H9 (cell line): Measurements from ENCODE around the gene TERT. TPM values are rescaled to one million over a fixed set of nuclear protein-coding genes. Genes with fewer than 3 reads are reported as not detected.

Source experiments
- DNase-seq: peaks from one replicate; pipeline ENCODE4 v3.0.0-alpha.2; 2017
- H2AFZ ChIP-seq: one replicate; pipeline ENCODE4 v1.6.1; 2013; ENCODE audit warnings: mild to moderate bottlenecking, low read length, control low read depth, moderate library complexity
- H2AK5ac ChIP-seq: 2 replicates; pipeline ENCODE4 v1.6.1; 2013; ENCODE audit warnings: low read length, control low read depth, mixed read lengths; ENCODE audit not compliant: insufficient read length
- H2BK120ac ChIP-seq: one replicate; pipeline ENCODE4 v1.6.1; 2013; ENCODE audit warnings: low read depth, mild to moderate bottlenecking, low read length, control low read depth, inconsistent platforms; ENCODE audit not compliant: poor library complexity, severe bottlenecking
- H2BK12ac ChIP-seq: 2 replicates; pipeline ENCODE4 v1.6.1; 2013; ENCODE audit warnings: low read length, control low read depth, mixed read lengths, low read depth; ENCODE audit not compliant: insufficient read length
- H2BK15ac ChIP-seq: 2 replicates; pipeline ENCODE4 v1.6.1; 2013; ENCODE audit warnings: low read depth, low read length, control low read depth
- H2BK20ac ChIP-seq: one replicate; pipeline ENCODE4 v1.6.1; 2013; ENCODE audit warnings: low read depth, mild to moderate bottlenecking, low read length, control low read depth, inconsistent platforms; ENCODE audit not compliant: poor library complexity, severe bottlenecking
- H2BK5ac ChIP-seq: 2 replicates; pipeline ENCODE4 v1.6.1; 2013; ENCODE audit warnings: low read length, control low read depth, mixed read lengths; ENCODE audit not compliant: insufficient read length
- H3K14ac ChIP-seq: 2 replicates; pipeline ENCODE4 v1.6.1; 2013; ENCODE audit warnings: low read length, control low read depth; ENCODE audit not compliant: insufficient read depth
- H3K18ac ChIP-seq: 2 replicates; pipeline ENCODE4 v1.6.1; 2013; ENCODE audit warnings: low read depth, mild to moderate bottlenecking, mixed read lengths, low read length, control low read depth; ENCODE audit not compliant: insufficient read length
- H3K23ac ChIP-seq: 2 replicates; pipeline ENCODE4 v1.6.1; 2013; ENCODE audit warnings: low read length, control low read depth, mixed read lengths, low read depth; ENCODE audit not compliant: insufficient read length
- H3K23me2 ChIP-seq: 2 replicates; pipeline ENCODE4 v1.6.1; 2013; ENCODE audit warnings: low read depth, mild to moderate bottlenecking, mixed read lengths, low read length, control low read depth; ENCODE audit not compliant: insufficient read length, poor library complexity, severe bottlenecking
- H3K27ac ChIP-seq: 2 replicates; pipeline ENCODE4 v1.5.1; 2013; ENCODE audit warnings: low read length, control low read depth, mixed read lengths, low read depth; ENCODE audit not compliant: insufficient read length
- H3K27me3 ChIP-seq: 2 replicates; pipeline ENCODE4 v1.6.1; 2013; ENCODE audit warnings: low read length, control low read depth, inconsistent platforms; ENCODE audit not compliant: insufficient read depth
- H3K4ac ChIP-seq: 2 replicates; pipeline ENCODE4 v1.6.1; 2013; ENCODE audit warnings: low read depth, mild to moderate bottlenecking, control low read depth, inconsistent platforms, low read length, moderate library complexity
- H3K4me1 ChIP-seq: 2 replicates; pipeline ENCODE4 v1.6.1; 2013; ENCODE audit warnings: low read length, control low read depth, inconsistent platforms; ENCODE audit not compliant: insufficient read depth
- H3K4me2 ChIP-seq: 2 replicates; pipeline ENCODE4 v1.6.1; 2013; ENCODE audit warnings: low read length, control low read depth, mixed read lengths; ENCODE audit not compliant: insufficient read length, insufficient read depth
- H3K56ac ChIP-seq: 2 replicates; pipeline ENCODE4 v1.6.1; 2013; ENCODE audit warnings: low read depth, mild to moderate bottlenecking, mixed read lengths, low read length, control low read depth; ENCODE audit not compliant: insufficient read length
- H3K79me1 ChIP-seq: 2 replicates; pipeline ENCODE4 v1.6.1; 2013; ENCODE audit warnings: low read depth, mild to moderate bottlenecking, moderate library complexity, low read length, control low read depth, inconsistent platforms; ENCODE audit not compliant: insufficient read depth, poor library complexity, severe bottlenecking
- H3K79me2 ChIP-seq: 2 replicates; pipeline ENCODE4 v1.6.1; 2013; ENCODE audit warnings: low read length, control low read depth, inconsistent platforms; ENCODE audit not compliant: insufficient read depth
- H3K9ac ChIP-seq: 2 replicates; pipeline ENCODE4 v1.6.1; 2013; ENCODE audit warnings: low read length, control low read depth, mixed read lengths; ENCODE audit not compliant: insufficient read length; ENCODE audit errors: extremely low read depth
- H3K9me3 ChIP-seq: one replicate; pipeline ENCODE4 v1.6.1; 2013; ENCODE audit warnings: low read depth, low read length, inconsistent platforms; ENCODE audit not compliant: control insufficient read depth
- H3T11ph ChIP-seq: one replicate; pipeline ENCODE4 v1.6.1; 2013; ENCODE audit warnings: mild to moderate bottlenecking, low read length, control low read depth, inconsistent platforms
- H4K20me1 ChIP-seq: one replicate; pipeline ENCODE4 v1.6.1; 2013; ENCODE audit not compliant: control insufficient read depth, insufficient read length, insufficient read depth
- H4K5ac ChIP-seq: 2 replicates; pipeline ENCODE4 v1.6.1; 2013; ENCODE audit warnings: low read depth, mild to moderate bottlenecking, mixed read lengths, low read length, control low read depth; ENCODE audit not compliant: insufficient read length
- H4K8ac ChIP-seq: replicated peaks from 2 replicates; pipeline ENCODE4 v1.6.1; 2013; ENCODE audit warnings: low read length, control low read depth, mixed read lengths, low read depth; ENCODE audit not compliant: insufficient read length
- H4K91ac ChIP-seq: 2 replicates; pipeline ENCODE4 v1.6.1; 2013; ENCODE audit warnings: low read depth, mild to moderate bottlenecking, moderate library complexity, mixed read lengths, low read length, control low read depth; ENCODE audit not compliant: insufficient read length
- H3K27ac Mint-ChIP-seq, 3 experiments: 2 replicates in 2 of 3; 3 replicates in 1 of 3; pipeline ENCODE4 v1.8.0; 2020 to 2021; ENCODE audit warnings: mixed read lengths in 3 of 3, mild to moderate bottlenecking in 1 of 3, moderate library complexity in 1 of 3
- H3K27me3 Mint-ChIP-seq: 2 replicates; pipeline ENCODE4 v1.8.0; 2021; ENCODE audit warnings: low read depth, mild to moderate bottlenecking, moderate library complexity, mixed read lengths
- H3K36me3 Mint-ChIP-seq, 3 experiments: 2 replicates in 2 of 3; 3 replicates in 1 of 3; pipeline ENCODE4 v1.8.0; 2020 to 2021; ENCODE audit warnings: low read depth in 3 of 3, mixed read lengths in 3 of 3; ENCODE audit not compliant: insufficient read depth in 1 of 3
- H3K4me1 Mint-ChIP-seq, 2 experiments: 2 replicates each; pipeline ENCODE4 v1.8.0; 2020; ENCODE audit warnings: mixed read lengths in 2 of 2
- H3K4me3 Mint-ChIP-seq, 2 experiments: 2 replicates in 1 of 2; 3 replicates in 1 of 2; pipeline ENCODE4 v1.8.0; 2020 to 2021; ENCODE audit warnings: mild to moderate bottlenecking in 2 of 2, mixed read lengths in 2 of 2, moderate library complexity in 1 of 2
- H3K9me3 Mint-ChIP-seq, 2 experiments: 2 replicates in 1 of 2; 3 replicates in 1 of 2; pipeline ENCODE4 v1.8.0; 2020; ENCODE audit warnings: mild to moderate bottlenecking in 2 of 2, mixed read lengths in 2 of 2, moderate library complexity in 1 of 2
- CTCF ChIP-seq: fragments of 200-600 bp; sonication (generic); conservative IDR thresholded peaks from 3 replicates; pipeline ENCODE4 v1.8.0; 2021; ENCODE audit warnings: antibody characterized with exemption, mild to moderate bottlenecking
- WGBS: extraction: QIAGEN DNeasy Blood & Tissue Kit; methylation state at CpG from one replicate; pipeline ENCODE4 v1.1.7; 2013; ENCODE audit warnings: missing lambda C conversion rate, low lambda C conversion rate, mixed read lengths; ENCODE audit not compliant: insufficient read length; ENCODE audit errors: extremely low coverage; 5-methylcytosine and 5-hydroxymethylcytosine counted together
- total RNA-seq: library from RNA; stranded (reverse); gene quantifications from 2 replicates; pipeline ENCODE4 v1.2.1, GENCODE V29; 2021

Gene TERT
- total RNA-seq, 1 experiment from 2014 or later: 15.5 TPM

GRCh38 chr5:1257841-1258240, 37.0 kb downstream of the TERT start:
- no peak overlapping the region for H4K8ac ChIP-seq
- no peak overlapping the region for H3K4ac ChIP-seq
- H3K56ac ChIP-seq: no peak overlapping the region
- H3K18ac ChIP-seq: no peak overlapping the region
- H3K23ac ChIP-seq: no peak overlapping the region
- no peak overlapping the region for H2BK5ac ChIP-seq
- H3K27me3 ChIP-seq: no peaks in the 10 kb centered on the region
- no peaks in the 10 kb centered on the region for H3K79me1 ChIP-seq
- Mint-ChIP-seq H3K36me3 (peaks cover 2 to 8% (median 3%) of the 10 kb centered on the region in 3 experiments; a peak in 5 of 7 replicates), H3K4me1 (peaks cover 3 to 7% of the 10 kb centered on the region in 2 experiments; a peak in 2 of 4 replicates), H3K27ac (no peak overlapping the region; a peak in 1 of 7 replicates), H3K27me3 (no peaks in the 10 kb centered on the region), H3K4me3 (no peak overlapping the region), H3K9me3 (no peaks in the 10 kb centered on the region)
- no peak overlapping the region for H3K14ac ChIP-seq
- no peak overlapping the region for H3K9ac ChIP-seq
- peaks cover 15% of the 10 kb centered on the region for H3K9me3 ChIP-seq
- no peak overlapping the region for H2BK15ac ChIP-seq
- no peak overlapping the region for H4K5ac ChIP-seq
- no peak overlapping the region for H2BK20ac ChIP-seq
- H3K4me1 ChIP-seq: no peaks in the 10 kb centered on the region
- no CpG with 5 or more reads among the region's 13 CpGs for WGBS
- no peak overlapping the region for H2BK12ac ChIP-seq
- DNase-seq: no peak
- no peak overlapping the region for H3T11ph ChIP-seq
- H2BK120ac ChIP-seq: no peak overlapping the region
- H3K4me2 ChIP-seq: no peak overlapping the region
- no peaks in the 10 kb centered on the region for H3K79me2 ChIP-seq
- H2AFZ ChIP-seq: no peak overlapping the region
- H2AK5ac ChIP-seq: no peak overlapping the region
- H4K91ac ChIP-seq: no peak overlapping the region
- H3K27ac ChIP-seq: no peak overlapping the region
- TF ChIP-seq CTCF: no peak
- no peaks in the 10 kb centered on the region for H4K20me1 ChIP-seq
- H3K23me2 ChIP-seq: no peaks in the 10 kb centered on the region
